Fibroblast of skin of back (primary cell): ENCODE measurements around the gene SPPL2B.
A peak's percentile ranks its signal among the peaks of the same experiment; 100 is the strongest.
"Not testable (repeated sequence)": the region's sequence is repeated elsewhere in the genome, so short reads cannot be mapped to it uniquely, and the experiment has no call there.

ENCODE experiments used
- DNase-seq: peaks from one replicate; pipeline ENCODE4 v3.0.0-alpha.2; 2013

The SPPL2B gene

DNA sequence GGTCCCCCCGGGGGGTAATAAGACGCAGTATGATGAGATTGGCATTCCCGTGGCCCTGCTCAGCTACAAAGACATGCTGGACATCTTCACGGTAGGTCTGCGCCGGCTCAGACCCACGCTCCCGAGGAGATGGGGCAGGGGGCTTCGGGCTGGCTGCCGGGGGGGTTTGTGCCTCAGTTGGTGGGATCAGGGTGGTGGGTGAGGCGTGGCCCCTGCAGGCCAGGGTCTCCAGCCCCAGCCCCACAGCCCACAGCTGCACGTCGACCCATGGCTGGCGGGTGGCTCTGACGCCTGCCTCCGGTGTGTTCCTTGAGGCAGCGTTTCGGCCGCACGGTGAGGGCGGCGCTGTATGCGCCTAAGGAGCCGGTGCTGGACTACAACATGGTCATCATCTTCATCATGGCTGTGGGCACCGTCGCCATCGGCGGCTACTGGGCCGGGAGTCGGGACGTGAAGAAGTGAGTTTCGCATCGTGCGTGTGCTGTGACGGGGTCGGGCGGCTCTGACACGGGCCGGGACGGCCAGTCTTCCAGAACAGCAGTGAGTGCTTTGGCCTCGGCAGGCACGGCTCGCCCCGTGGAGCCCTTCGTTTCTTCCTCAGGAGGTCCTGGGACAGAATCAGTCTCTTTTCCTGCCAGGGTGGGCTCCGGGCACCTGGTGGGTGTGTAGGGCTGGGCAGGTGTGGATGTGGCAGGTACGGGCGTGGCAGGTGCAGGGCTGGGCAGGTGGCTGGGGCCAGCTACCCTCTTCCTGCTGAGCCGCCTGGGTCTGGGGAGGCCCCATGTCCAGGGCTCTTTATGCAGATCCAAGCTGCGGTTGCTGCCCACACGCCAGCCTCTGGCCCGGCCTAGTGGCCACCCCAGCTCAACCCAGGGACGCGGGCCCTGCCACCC lies 10.5 kb downstream of the SPPL2B start:
- DNase-seq, result no peak

GRCh38 chr19:2339644-2340310 lies 11.3 kb downstream of the SPPL2B start:
- no peak for DNase-seq

DNA sequence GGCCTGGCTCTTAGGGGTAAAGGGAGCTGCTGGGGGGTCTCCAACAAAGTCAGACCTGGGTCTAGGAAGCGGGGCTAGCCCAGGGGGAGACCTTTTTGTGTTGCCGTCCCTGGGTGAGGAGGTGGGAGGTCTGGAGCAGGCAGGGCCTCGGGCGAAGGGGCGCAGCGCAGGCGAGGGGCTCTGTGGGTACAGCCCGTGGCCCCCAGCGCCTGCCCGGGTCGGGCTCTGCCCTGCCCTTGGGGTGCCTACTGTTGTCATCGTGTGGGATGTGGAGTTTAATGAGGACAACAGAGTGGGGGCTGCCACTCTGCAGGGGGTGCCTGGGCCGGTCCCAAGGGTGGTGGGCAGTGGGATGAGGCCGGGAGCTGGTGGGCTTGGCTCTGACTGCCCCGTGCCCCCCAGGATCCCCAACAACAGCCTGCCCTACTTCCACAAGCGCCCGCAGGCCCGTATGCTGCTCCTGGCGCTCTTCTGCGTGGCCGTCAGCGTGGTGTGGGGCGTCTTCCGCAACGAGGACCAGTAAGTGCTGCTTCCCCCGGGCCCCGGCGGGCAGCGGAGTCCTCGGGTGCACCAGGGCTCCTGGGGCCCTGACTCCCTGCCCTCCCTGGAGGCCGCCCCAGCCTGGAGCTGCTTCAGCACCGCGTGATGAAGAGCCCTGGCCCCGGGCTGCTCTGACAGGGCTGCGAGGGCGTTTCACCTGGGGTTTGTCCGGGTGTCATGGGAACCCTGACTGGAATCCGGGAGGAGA lies 12.2 kb downstream of the SPPL2B start:
- DNase-seq, result no peak

DNA sequence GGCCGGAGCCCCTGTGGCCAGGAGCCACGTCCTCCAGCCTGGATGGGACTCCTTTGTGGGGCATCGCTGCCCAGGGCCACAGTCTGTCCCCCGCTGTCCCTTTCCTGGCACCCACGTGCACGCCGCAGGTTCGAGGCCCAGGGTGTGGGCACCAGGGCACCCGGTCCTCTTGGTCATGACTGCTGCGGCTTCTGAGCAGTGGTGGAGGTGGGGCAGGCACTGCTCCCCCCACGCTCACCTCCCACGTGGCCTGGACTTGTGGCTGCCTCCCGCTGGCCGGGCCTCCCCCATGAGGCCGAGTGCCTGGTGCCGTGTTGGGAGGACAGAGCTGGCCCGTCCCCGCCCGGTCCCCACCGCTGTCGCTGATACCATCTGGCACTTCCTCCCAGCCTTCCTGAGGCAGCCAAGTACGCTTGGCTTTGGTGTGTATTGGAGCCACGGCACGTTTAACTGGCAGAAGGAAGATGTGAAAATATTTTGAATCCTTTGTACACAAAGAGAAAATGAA lies 12.8 kb downstream of the SPPL2B start:
- no peak for DNase-seq

DNA sequence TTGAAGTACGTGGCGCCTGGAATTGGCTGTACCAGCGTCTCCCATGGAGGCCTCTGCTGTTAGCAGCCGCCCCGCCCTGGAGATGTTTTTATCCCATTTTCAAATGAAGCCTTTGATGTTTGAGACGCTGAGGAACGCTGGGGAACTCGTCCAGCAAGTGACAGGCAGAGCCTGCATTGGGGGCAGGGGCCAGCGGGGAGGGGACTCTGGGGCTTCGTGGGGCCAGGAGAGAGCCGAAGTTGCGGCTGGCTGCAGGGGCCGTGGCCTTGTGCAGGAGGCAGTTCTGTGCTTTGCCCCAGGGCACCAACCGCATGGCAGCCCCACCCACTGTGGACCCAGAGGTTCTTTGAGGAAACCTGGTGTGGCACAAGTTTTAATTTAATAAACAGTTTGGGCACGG lies 13.5 kb downstream of the SPPL2B start:
- no peak for DNase-seq

DNA sequence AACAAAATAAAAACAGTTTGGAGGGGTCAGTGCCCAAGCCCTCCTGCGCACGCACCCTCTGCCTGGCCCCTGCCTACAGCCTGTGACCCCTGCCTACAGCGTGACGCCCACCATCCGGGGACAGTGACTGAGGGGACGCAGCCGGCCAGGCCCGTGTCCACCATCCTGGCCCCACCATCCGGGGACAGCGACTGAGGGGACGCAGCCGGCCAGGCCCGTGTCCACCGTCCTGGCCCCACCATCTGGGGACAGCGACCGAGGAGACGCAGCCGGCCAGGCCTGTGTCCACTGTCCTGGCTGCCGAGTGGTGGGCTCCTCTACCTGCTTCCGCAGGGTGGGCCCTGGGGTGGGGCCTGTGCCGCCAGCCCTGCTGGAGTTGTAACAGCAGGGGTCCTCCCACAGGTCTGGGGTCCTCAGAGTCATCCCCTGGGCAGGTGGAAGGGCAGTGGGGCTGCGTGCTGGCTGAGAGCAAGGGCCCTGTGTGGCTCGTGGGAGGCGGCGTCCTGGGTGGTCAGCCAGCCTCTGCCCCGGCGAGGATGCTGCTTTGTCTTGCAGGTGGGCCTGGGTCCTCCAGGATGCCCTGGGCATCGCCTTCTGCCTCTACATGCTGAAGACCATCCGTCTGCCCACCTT lies 14.3 kb downstream of the SPPL2B start:
- DNase-seq, result no peak

GRCh38 chr19:2343289-2343982 lies 15.0 kb downstream of the SPPL2B start:
- no peak for DNase-seq

DNA sequence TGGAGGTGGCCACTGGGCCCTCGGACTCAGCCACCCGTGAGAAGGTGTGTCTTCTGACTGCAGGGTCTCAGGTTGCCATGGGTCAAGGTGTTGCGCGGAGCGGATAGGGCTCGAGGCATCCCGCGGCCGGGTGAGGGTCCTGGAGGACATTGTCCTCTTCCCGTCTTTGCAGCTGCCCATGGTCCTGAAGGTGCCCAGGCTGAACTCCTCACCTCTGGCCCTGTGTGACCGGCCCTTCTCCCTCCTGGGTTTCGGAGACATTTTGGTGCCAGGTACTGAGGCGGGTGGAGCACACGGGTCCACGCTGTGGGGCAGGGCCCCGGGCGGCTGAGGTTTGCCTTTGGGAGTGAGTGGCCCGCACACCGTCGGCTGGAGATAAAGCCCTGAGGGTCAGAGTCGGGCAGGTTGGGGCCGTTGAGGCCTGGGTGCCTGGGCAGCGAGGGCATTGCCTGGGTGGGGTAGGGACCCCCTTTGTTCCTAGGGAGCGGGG lies 15.9 kb downstream of the SPPL2B start:
- no peak for DNase-seq

GRCh38 chr19:2345076-2345475 lies 16.6 kb downstream of the SPPL2B start:
- no peak for DNase-seq

GRCh38 chr19:2345794-2346663 lies 17.5 kb downstream of the SPPL2B start:
- DNase-seq, result no peak

GRCh38 chr19:2349818-2350217 lies 21.3 kb downstream of the SPPL2B start:
- not testable (repeated sequence) for DNase-seq

DNA sequence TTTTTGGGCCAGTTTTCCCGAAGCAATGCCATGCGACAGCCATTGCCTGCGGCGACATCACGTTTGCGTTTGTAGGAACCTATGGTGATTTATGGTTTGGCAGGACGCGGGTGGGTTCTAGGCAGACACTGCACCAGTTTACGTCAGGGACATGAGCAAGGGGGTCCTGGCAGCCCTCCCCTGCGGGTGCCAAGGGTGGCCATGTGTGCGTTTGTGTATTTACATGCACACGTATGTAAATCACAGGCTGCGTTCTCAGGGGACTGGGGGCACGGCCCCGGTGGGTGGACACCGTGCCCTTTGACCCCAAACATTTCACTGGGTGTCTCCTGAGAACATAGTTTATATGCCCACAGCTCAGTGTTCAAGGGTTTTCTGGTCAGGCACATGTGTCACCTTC lies 22.2 kb downstream of the SPPL2B start:
- DNase-seq, result no peak

DNA sequence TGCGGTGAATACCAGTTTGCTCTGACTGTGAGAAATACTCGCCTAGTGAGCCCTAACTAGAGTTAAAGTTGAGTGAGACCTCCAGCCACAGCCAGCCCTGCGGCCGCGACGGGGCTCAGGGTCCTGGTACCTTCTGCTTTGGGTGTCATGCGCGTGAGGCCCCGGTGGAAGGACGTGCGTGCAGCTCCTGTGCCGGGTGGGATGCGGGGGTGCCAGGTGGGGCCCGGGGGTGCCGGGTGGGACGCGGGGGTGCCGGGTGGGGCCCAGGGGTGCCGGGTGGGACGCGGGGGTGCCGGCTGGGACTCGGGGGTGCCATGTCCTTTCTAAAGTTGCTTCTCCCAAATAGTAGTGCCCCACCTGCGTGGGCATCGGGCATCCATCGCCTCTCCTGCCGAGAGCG lies 23.1 kb downstream of the SPPL2B start:
- DNase-seq, result no peak

DNA sequence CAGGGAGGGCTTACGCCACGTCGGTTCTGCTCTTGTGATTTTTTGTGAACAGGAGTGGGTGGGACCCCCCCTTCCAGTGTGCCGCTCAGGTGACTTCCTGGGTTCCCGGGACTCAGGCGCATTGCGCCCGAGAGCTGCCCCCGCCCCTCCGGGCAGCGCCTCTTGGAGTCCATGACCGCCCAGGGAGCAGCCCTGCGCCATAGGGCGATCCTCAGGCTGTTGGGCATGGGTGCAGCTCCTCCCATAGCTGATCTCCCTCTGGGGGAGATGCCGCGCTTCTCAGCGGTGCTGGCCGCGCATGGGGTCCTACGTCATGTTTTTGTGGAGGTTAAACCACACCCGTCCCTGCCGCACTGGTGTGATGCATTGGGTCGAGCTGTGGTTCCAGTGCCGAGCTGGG lies 23.6 kb downstream of the SPPL2B start:
- no peak for DNase-seq

DNA sequence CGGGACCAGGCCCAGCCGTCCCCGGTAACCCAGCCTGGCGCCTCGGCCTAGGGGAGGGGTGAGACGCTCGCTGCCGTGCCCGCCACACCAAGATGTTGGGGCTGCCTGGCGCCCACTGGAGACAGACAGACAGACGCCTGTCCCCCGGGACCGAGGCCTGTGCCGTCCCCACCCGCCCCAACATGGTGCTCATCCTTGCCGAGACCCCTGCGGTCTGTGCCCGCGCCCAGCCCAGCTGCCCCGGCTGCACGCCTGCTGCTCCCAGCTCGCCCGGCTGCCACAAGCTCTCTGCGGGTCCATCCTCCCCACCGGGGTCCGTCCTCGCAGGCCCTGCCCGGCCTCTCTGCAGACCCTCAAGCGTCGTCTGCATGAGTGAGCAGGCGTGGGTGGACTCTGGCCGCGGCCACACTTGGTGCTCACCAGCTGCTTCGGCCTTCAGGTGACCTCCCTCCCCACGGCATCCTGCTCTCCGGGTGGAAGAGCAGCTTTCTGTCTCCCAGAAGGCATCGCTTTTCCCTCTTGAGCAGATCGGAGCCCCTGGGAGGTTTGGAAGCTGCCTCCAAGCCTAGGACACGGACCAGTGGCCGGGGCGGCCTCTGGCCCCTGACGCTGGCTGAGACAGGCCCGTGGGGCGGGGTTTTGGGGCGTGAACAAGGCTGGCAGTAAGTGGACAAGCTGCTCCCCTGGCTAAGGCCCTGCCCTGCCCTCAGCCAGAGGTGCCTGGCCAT lies 24.8 kb downstream of the SPPL2B start:
- no peak for DNase-seq

DNA sequence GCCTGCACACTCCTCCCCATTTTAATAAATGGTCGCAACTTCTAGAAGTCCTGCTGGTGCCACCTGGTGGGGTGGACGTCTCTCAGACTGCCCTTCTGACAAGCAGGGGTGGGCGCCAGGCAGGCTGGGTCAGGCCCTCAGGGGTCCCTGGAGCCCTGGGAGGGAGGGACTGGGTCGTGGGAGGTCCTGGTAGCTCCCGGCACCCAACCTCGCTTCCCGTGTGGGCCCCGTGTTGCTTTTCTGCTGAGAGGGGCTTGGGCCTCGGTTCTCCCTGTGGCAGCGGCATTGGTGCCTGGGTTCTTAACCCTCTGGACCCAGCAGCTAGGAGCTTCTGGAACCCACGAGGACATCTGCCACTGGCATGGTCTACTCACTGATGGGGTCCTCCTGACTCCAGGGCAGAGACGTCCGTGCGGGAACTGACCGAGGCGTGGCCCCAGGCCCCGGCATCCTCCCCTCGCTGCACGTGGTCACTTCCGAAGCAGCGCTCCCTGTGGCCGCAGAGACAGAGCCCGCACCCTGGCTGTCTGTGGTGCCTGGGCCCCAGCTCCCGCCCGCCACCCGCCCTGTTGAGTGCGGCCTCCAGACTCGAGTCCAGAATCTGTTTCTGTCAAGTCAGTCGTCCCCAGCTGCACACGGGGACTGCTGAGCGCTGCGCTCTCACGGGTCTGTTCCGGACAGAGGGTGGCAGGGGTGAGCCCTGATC lies 25.6 kb downstream of the SPPL2B start:
- DNase-seq, result no peak

DNA sequence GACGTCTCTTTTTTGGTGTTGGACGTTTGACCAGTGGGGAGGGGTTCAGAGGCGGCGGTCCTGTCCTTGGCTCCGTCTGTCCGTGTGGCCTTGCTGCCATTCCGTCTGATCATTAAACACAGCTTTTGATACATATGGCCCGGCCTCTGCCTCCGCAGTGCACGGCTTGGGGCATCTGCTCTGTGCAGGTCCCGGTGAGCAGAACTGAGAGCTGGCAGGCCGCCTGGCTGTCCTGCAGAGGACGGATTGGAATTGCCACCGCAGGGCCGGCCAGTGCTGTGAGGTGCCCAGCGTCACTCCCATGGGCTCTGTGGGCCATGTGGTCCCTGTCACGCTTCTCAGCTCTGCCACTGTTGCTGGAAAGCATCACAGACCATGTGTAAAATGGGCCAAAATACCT lies 26.2 kb downstream of the SPPL2B start:
- no peak for DNase-seq

- DNase-seq, result peak; percentile 76
Observed at GRCh38 chr19:2355168-2356035, 26.9 kb downstream of the SPPL2B start.
